PC-3 (cell line): ENCODE data around the gene TFF3. TPM values are rescaled to one million over a fixed set of nuclear protein-coding genes. Genes with fewer than 3 reads are reported as not detected.
A peak's percentile ranks its signal among the peaks of the same experiment; 100 is the strongest.

ENCODE experiments used
- ATAC-seq: fragments of 200-7000 bp; cut with Tn5 transposase; 2 replicates; pipeline ENCODE4 v1.9.1; 2020; ENCODE audit warnings: mild to moderate bottlenecking, moderate library complexity
- BruUV-seq: library from RNA; stranded (reverse); fragments of 400-500 nt; replicated peaks from 2 replicates; lab custom pipeline; 2021; lab: Mats Ljungman, UMichigan
- CTCF ChIA-PET: fragments of 300-600 bp; sonication (Branson Sonifier 250); formaldehyde crosslinking; loops from one replicate; lab custom pipeline; 2022; ENCODE audit warnings: antibody characterized with exemption; lab: Charles Lee
- POLR2A ChIA-PET: fragments of 300-600 bp; sonication (Branson Sonifier 250); formaldehyde crosslinking; loops from one replicate; lab custom pipeline; 2022; ENCODE audit warnings: antibody characterized with exemption; ENCODE audit not compliant: unreplicated experiment; lab: Charles Lee
- DNase-seq: peaks from one replicate; pipeline ENCODE4 v3.0.0-alpha.2; 2015
- H2AFZ ChIP-seq: fragments of 300-600 bp; sonication (generic); 2 replicates; pipeline ENCODE4 v1.6.0; 2016; ENCODE audit warnings: antibody characterized with exemption, low read length
- H3F3A ChIP-seq: fragments of 300-600 bp; sonication (generic); one replicate; pipeline ENCODE4 v1.6.0; 2017; ENCODE audit warnings: antibody characterized with exemption, low read length, control low read depth, mild to moderate bottlenecking; ENCODE audit not compliant: unreplicated experiment
- H3K27ac ChIP-seq: fragments of 300-600 bp; sonication (generic); 2 replicates; pipeline ENCODE4 v1.5.1; 2016; ENCODE audit warnings: mild to moderate bottlenecking, low read length
- H3K27me3 ChIP-seq: fragments of 300-600 bp; sonication (generic); 2 replicates; pipeline ENCODE4 v1.6.1; 2016; ENCODE audit warnings: low read length, mixed read lengths
- H3K36me3 ChIP-seq: fragments of 300-600 bp; sonication (generic); 2 replicates; pipeline ENCODE4 v1.6.1; 2016; ENCODE audit warnings: low read depth, mixed run types, low read length, mixed read lengths
- H3K4me1 ChIP-seq: fragments of 300-600 bp; sonication (generic); 2 replicates; pipeline ENCODE4 v1.5.1; 2016; ENCODE audit warnings: low read length; ENCODE audit not compliant: insufficient read depth
- H3K4me2 ChIP-seq: fragments of 300-600 bp; sonication (generic); 2 replicates; pipeline ENCODE4 v1.6.0; 2016; ENCODE audit warnings: low read length
- H3K4me3 ChIP-seq: fragments of 300-600 bp; sonication (generic); 2 replicates; pipeline ENCODE4 v1.5.1; 2016; ENCODE audit warnings: mild to moderate bottlenecking, low read length, mixed read lengths
- H3K79me2 ChIP-seq: fragments of 300-600 bp; sonication (generic); 2 replicates; pipeline ENCODE4 v1.6.1; 2017; ENCODE audit warnings: low read length, mixed read lengths
- H3K9ac ChIP-seq: fragments of 300-600 bp; sonication (generic); 2 replicates; pipeline ENCODE4 v1.6.0; 2016; ENCODE audit warnings: mild to moderate bottlenecking, low read length
- H3K9me2 ChIP-seq: fragments of 300-600 bp; sonication (generic); replicated peaks from 2 replicates; pipeline ENCODE4 v1.6.1; 2016; ENCODE audit warnings: mixed run types, low read length, mixed read lengths
- H3K9me3 ChIP-seq: fragments of 300-600 bp; sonication (generic); 2 replicates; pipeline ENCODE4 v1.6.1; 2016; ENCODE audit warnings: low read length, mixed read lengths
- H4K20me1 ChIP-seq: fragments of 300-600 bp; sonication (generic); 2 replicates; pipeline ENCODE4 v1.6.1; 2016; ENCODE audit warnings: low read length, mixed read lengths
- EZH2 ChIP-seq: fragments of 300-600 bp; sonication (generic); IDR thresholded peaks from one replicate; pipeline ENCODE4 v1.6.1; 2017; ENCODE audit warnings: antibody characterized with exemption, mild to moderate bottlenecking, low read length; ENCODE audit not compliant: unreplicated experiment
- EZH2phosphoT487 ChIP-seq: fragments of 300-600 bp; sonication (generic); IDR thresholded peaks from 2 replicates; pipeline ENCODE4 v1.6.1; 2018; ENCODE audit warnings: mild to moderate bottlenecking, antibody characterized with exemption, low read length, borderline replicate concordance
- intact Hi-C: fragments of 100-400 bp; cut with micrococcal nuclease; formaldehyde crosslinking; loops from 2 replicates; pipeline ENCODE4 v1.9.0; 2023
- total RNA-seq: library from RNA; depleted of rRNA; stranded (reverse); fragments of >200 nt; gene quantifications from 2 replicates; pipeline ENCODE4 v1.2.3, GENCODE V29; 2014
- TF ChIP-seq, protein P1 (sequence below): fragments of 300-600 bp; sonication (generic); conservative IDR thresholded peaks from 2 replicates; pipeline ENCODE4 v1.5.1; 2017; ENCODE audit warnings: antibody characterized with exemption, low read depth, mild to moderate bottlenecking, low read length

The TFF3 gene
- total RNA-seq, 1 experiment from 2014 or later, result 2.8 TPM

DNA sequence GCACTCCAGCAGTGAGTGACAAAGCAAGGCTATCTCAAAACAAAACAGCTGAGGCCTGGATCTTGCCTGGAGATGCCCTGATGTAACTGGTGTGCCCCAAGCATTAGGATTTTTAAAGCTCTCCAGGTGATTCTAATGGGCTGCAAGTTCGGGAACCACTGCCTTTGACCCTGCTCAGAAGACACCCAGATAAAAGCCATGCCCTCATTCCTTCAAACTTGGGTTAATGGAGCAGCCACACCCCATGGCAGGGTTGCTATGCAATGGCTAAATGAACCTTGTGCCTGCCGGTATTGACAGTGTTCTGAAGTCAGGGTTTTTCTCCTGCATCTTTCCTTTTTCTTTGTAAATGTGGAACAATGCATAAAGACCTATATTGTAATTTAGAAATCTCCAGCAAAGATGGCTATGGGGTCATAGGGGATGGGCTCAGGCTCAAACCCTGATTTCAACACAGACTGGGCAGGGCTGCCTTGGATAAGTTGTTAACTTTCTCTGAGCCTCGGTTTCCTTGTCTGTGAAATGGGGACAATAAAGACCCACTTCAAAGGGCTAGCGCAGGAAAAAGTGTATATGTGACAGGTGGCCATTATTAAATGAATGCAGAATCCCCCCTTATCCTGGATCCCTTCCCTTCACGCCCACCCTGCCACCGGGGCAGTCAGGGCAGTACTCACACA is 453 bp downstream of the TFF3 start:
- H3K79me2 ChIP-seq, result no peaks in the 10 kb centered on the region
- no peak overlapping the region for H3K4me2 ChIP-seq
- H3K36me3 ChIP-seq, result no peaks in the 10 kb centered on the region
- H3K27ac ChIP-seq, result no peak overlapping the region
- H3K9ac ChIP-seq, result no peak overlapping the region
- no peaks in the 10 kb centered on the region for H4K20me1 ChIP-seq
- ATAC-seq (no peak), DNase-seq (no peak)
- no peaks in the 10 kb centered on the region for H3K4me1 ChIP-seq
- POLR2A ChIA-PET, result interaction anchor here (0.5 kb wide), 1 partner anchor 813 kb away, joined by 9 read pairs; no protein-coding TSS in a partner anchor
- BruUV-seq, result TSS peak; percentile 80
- intact Hi-C loops, result no loop called here
- no peaks in the 10 kb centered on the region for H3K9me2 ChIP-seq
- TF ChIP-seq EZH2 (no peak), EZH2phosphoT487 (no peak)
- TF ChIP-seq, protein P1, sequence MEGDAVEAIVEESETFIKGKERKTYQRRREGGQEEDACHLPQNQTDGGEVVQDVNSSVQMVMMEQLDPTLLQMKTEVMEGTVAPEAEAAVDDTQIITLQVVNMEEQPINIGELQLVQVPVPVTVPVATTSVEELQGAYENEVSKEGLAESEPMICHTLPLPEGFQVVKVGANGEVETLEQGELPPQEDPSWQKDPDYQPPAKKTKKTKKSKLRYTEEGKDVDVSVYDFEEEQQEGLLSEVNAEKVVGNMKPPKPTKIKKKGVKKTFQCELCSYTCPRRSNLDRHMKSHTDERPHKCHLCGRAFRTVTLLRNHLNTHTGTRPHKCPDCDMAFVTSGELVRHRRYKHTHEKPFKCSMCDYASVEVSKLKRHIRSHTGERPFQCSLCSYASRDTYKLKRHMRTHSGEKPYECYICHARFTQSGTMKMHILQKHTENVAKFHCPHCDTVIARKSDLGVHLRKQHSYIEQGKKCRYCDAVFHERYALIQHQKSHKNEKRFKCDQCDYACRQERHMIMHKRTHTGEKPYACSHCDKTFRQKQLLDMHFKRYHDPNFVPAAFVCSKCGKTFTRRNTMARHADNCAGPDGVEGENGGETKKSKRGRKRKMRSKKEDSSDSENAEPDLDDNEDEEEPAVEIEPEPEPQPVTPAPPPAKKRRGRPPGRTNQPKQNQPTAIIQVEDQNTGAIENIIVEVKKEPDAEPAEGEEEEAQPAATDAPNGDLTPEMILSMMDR, result no peak
- CTCF ChIA-PET, result no interaction called here
- H2AFZ ChIP-seq, result no peak overlapping the region
- H3K27me3 ChIP-seq, result no peaks in the 10 kb centered on the region
- H3K4me3 ChIP-seq, result no peak overlapping the region
- no peaks in the 10 kb centered on the region for H3F3A ChIP-seq
- H3K9me3 ChIP-seq, result no peaks in the 10 kb centered on the region

DNA sequence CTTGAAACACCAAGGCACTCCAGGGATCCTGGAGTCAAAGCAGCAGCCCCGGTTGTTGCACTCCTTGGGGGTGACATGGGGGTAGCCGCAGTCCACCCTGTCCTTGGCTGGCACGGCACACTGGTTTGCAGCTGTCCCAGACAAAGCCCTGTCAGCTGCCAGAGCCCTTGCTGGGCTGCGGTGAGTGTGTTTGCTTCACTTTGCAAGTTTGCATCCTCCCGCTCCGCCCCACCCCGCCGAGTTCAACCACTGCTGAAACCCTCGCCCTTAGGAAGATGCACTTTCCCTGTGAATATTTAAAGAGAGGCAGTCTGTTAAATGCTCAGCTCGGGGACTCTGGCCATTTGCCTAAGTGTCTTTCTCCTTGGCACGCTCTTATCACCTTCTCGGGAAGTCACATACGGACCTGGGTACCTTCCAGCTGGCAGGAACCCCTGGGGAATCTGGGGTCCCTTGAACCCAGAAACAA is 1.7 kb downstream of the TFF3 start:
- Histone ChIP-seq H3K79me2 (no peaks in the 10 kb centered on the region), H3K4me2 (no peak overlapping the region), H3K27ac (no peak overlapping the region), H3F3A (no peaks in the 10 kb centered on the region), H3K4me3 (no peak overlapping the region), H3K36me3 (no peaks in the 10 kb centered on the region), H3K27me3 (no peaks in the 10 kb centered on the region), H2AFZ (no peak overlapping the region), H3K4me1 (peaks cover 6% of the 10 kb centered on the region; the same call in 1 of the 2 replicates), H3K9me2 (no peaks in the 10 kb centered on the region), H3K9me3 (no peaks in the 10 kb centered on the region), H3K9ac (no peak overlapping the region), H4K20me1 (no peaks in the 10 kb centered on the region)
- 0 out of 2 replicates have a peak, but pooled peaks have one; percentile 9 for ATAC-seq
- no peak for TF ChIP-seq EZH2
- no peak for TF ChIP-seq EZH2phosphoT487
- TF ChIP-seq, protein P1, result no peak
- DNase-seq, result no peak
- POLR2A ChIA-PET, result no interaction called here
- CTCF ChIA-PET, result no interaction called here
- intact Hi-C loops, result no loop called here
- no TSS peak for BruUV-seq

DNA sequence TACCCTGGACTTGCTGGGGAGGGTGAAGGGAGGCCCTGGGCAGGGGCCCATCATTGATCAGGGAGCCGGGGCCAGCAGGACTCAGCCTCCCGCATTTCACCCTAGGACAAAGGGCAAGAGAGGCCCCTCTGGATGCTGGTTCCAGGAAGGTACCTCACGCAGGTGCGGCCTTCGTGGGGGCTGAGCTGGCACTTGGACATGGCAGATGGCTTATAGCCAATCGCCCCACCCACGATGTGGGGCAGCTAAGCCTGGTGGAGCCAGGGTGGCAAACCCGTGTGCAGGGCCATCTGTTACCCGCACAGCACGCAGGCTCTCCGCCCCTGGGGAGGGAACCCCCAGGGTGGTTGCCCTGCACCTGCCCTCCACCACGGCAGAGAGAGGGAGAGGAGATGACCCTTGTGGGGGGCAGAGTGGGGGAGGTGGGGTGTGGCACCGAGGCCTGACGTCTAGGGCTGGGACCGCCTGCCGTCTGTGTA is 2.5 kb downstream of the TFF3 start:
- H4K20me1 ChIP-seq, result no peaks in the 10 kb centered on the region
- no peak overlapping the region for H3K4me3 ChIP-seq
- CTCF ChIA-PET, result no interaction called here
- no peaks in the 10 kb centered on the region for H3K27me3 ChIP-seq
- DNase-seq (no peak), ATAC-seq (no peak)
- TF ChIP-seq EZH2phosphoT487 (no peak), EZH2 (no peak)
- TF ChIP-seq, protein P1, result no peak
- BruUV-seq, result no TSS peak
- no peaks in the 10 kb centered on the region for H3K9me3 ChIP-seq
- H3K79me2 ChIP-seq, result no peaks in the 10 kb centered on the region
- H3K27ac ChIP-seq, result no peak overlapping the region
- H3K4me1 ChIP-seq, result peaks cover 6% of the 10 kb centered on the region; the same call in 1 of the 2 replicates
- no peaks in the 10 kb centered on the region for H3K9me2 ChIP-seq
- POLR2A ChIA-PET, result no interaction called here
- intact Hi-C loops, result no loop called here
- no peak overlapping the region for H3K4me2 ChIP-seq
- no peak overlapping the region for H3K9ac ChIP-seq
- H3K36me3 ChIP-seq, result no peaks in the 10 kb centered on the region
- no peak overlapping the region for H2AFZ ChIP-seq
- H3F3A ChIP-seq, result no peaks in the 10 kb centered on the region
